SK-N-SH (cell line): Measurements from ENCODE around the gene MBNL1.

Experiments
- EP300 ChIP-seq, 2 experiments: IDR thresholded peaks; 2 replicates each; pipeline versions ENCODE4 v1.4.0 to v1.6.1; 2012; ENCODE audit warnings: borderline replicate concordance in 1 of 2, low read depth in 1 of 2, low read length in 1 of 2
- MXI1 ChIP-seq: IDR thresholded peaks from 2 replicates; pipeline ENCODE4 v1.6.1; 2012; ENCODE audit warnings: mild to moderate bottlenecking, low read depth, low read length, improper control_type of control experiment
- RCOR1 ChIP-seq: fragments of 150-350 bp; IDR thresholded peaks from 2 replicates; pipeline ENCODE4 v1.6.1; 2017; ENCODE audit warnings: antibody characterized with exemption, low read length
- TCF12 ChIP-seq: IDR thresholded peaks from 2 replicates; pipeline ENCODE4 v1.4.0; 2012
- YY1 ChIP-seq: IDR thresholded peaks from 2 replicates; pipeline ENCODE4 v1.4.0; 2012; ENCODE audit warnings: low read depth, mild to moderate bottlenecking
- TF ChIP-seq, protein P1 (sequence below): fragments of 200-600 bp; sonication (generic); IDR thresholded peaks from 2 replicates; pipeline ENCODE4 v1.6.1; 2017; ENCODE audit warnings: antibody characterized with exemption, mild to moderate bottlenecking, moderate library complexity
- TF ChIP-seq, protein P2 (sequence below): IDR thresholded peaks from 2 replicates; pipeline ENCODE4; 2012
- TF ChIP-seq, protein P3 (sequence below): fragments of 150-350 bp; IDR thresholded peaks from 2 replicates; pipeline ENCODE4 v1.6.1; 2016; ENCODE audit warnings: mild to moderate bottlenecking, low read depth, low read length

DNA sequence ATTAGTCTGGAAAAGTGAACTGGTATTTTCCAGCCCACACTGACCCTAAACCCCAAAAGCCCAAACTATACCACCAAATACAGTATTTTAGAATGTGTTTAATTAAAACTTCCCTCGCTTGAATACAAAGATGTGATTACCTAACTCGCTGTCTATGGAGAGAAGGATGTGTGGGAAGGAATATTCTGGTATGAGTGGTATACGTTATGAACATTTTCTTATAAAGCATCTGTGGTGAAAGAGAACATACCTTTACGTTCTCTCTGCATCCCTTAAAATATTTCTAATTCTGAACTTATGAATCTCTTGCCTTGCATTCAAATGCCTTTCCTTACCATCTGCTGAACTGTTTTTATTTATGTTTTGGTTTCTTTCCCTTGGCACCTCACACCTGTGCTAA lies 201.4 kb downstream of the MBNL1 start:
- TF ChIP-seq EP300 (IDR thresholded peaks at IDR 0.05; ENCODE audit: borderline replicate concordance in 1 of 2, low read depth in 1 of 2, low read length in 1 of 2) (no peak), TCF12 (no peak), YY1 (no peak), RCOR1 (no peak), MXI1 (no peak)
- TF ChIP-seq, protein P1, sequence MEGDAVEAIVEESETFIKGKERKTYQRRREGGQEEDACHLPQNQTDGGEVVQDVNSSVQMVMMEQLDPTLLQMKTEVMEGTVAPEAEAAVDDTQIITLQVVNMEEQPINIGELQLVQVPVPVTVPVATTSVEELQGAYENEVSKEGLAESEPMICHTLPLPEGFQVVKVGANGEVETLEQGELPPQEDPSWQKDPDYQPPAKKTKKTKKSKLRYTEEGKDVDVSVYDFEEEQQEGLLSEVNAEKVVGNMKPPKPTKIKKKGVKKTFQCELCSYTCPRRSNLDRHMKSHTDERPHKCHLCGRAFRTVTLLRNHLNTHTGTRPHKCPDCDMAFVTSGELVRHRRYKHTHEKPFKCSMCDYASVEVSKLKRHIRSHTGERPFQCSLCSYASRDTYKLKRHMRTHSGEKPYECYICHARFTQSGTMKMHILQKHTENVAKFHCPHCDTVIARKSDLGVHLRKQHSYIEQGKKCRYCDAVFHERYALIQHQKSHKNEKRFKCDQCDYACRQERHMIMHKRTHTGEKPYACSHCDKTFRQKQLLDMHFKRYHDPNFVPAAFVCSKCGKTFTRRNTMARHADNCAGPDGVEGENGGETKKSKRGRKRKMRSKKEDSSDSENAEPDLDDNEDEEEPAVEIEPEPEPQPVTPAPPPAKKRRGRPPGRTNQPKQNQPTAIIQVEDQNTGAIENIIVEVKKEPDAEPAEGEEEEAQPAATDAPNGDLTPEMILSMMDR = no peak
- TF ChIP-seq, protein P2, sequence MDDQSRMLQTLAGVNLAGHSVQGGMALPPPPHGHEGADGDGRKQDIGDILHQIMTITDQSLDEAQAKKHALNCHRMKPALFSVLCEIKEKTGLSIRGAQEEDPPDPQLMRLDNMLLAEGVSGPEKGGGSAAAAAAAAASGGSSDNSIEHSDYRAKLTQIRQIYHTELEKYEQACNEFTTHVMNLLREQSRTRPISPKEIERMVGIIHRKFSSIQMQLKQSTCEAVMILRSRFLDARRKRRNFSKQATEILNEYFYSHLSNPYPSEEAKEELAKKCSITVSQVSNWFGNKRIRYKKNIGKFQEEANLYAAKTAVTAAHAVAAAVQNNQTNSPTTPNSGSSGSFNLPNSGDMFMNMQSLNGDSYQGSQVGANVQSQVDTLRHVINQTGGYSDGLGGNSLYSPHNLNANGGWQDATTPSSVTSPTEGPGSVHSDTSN = no peak
- TF ChIP-seq, protein P3, sequence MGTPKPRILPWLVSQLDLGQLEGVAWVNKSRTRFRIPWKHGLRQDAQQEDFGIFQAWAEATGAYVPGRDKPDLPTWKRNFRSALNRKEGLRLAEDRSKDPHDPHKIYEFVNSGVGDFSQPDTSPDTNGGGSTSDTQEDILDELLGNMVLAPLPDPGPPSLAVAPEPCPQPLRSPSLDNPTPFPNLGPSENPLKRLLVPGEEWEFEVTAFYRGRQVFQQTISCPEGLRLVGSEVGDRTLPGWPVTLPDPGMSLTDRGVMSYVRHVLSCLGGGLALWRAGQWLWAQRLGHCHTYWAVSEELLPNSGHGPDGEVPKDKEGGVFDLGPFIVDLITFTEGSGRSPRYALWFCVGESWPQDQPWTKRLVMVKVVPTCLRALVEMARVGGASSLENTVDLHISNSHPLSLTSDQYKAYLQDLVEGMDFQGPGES = no peak
